Renal cortical epithelial cell (primary cell): ENCODE results near the gene TMEM183A. TPM values are rescaled to one million over a fixed set of nuclear protein-coding genes. Genes with fewer than 3 reads are reported as not detected.
"Not testable (repeated sequence)": the region's sequence is repeated elsewhere in the genome, so short reads cannot be mapped to it uniquely, and the experiment has no call there.

ENCODE experiments used
- DNase-seq: peaks from one replicate; pipeline ENCODE4 v3.0.0-alpha.2; 2011; ENCODE audit warnings: low read depth
- total RNA-seq: library from RNA; depleted of rRNA; stranded (reverse); fragments of >200 nt; gene quantifications from 2 replicates; pipeline ENCODE4 v1.2.3, GENCODE V29; 2014

Gene TMEM183A, protein sequence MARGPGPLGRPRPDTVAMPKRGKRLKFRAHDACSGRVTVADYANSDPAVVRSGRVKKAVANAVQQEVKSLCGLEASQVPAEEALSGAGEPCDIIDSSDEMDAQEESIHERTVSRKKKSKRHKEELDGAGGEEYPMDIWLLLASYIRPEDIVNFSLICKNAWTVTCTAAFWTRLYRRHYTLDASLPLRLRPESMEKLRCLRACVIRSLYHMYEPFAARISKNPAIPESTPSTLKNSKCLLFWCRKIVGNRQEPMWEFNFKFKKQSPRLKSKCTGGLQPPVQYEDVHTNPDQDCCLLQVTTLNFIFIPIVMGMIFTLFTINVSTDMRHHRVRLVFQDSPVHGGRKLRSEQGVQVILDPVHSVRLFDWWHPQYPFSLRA
- total RNA-seq = 77.8 and 136 TPM in 2 replicates

DNA sequence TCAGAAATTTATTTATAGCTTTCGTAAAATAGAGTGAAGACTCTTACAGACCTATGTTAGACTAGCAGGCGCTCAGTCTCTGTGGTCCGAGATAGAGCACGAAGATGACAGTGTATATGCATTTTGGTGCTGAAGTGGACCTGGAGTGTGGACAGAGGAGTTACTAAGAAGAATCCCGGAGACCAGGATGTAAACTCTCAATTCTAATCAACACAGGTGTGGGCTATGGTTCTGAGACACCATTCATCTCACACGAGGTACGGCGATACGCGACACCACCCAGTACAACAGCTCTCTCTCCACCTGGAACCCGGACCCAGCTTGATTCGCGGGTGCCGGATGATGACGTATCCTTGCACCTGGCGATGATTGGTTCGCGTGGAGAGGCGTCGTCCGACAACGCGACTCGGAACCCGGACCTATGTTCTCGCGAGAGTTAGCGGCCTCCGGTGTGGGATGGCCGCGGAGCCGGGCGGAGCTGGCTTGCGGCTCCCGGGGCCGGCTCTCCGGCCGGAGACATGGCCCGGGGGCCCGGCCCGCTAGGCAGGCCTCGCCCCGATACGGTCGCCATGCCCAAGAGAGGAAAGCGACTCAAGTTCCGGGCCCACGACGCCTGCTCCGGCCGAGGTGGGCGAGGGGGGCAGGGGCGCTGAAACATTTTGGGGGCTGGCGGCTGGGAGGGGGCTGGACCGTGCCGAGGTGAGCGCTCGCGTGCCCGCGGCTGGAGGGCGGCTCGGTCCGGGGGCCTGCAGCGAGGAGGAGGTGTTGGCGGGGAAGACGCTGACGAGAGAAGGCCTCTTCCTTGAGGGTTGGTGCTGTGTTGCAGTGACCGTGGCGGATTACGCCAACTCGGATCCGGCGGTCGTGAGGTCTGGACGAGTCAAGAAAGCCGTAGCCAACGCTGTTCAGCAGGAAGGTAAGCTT, at the start of gene TMEM183A:
Gene TMEM183A, plus strand, starts transcription at position 427 of the 924 bp plus-strand sequence. Its CDS starts 92 bp downstream, at position 519.
- peak; percentile 93 for DNase-seq

- peak; percentile 62 for DNase-seq
Measured at GRCh38 chr1:202957733-202958543, 49.2 kb upstream of the TMEM183A start, which contains the start of gene ADIPOR1. TSS of gene ADIPOR1 (minus strand) at chr1:202958312. CDS start at chr1:202951070, 7,242 bp downstream.

GRCh38 chr1:202958544-202959275, 48.5 kb upstream of the TMEM183A start:
- DNase-seq = no peak

- peak; percentile 77 for DNase-seq
Measured at GRCh38 chr1:202959276-202959620, 47.9 kb upstream of the TMEM183A start.

DNA sequence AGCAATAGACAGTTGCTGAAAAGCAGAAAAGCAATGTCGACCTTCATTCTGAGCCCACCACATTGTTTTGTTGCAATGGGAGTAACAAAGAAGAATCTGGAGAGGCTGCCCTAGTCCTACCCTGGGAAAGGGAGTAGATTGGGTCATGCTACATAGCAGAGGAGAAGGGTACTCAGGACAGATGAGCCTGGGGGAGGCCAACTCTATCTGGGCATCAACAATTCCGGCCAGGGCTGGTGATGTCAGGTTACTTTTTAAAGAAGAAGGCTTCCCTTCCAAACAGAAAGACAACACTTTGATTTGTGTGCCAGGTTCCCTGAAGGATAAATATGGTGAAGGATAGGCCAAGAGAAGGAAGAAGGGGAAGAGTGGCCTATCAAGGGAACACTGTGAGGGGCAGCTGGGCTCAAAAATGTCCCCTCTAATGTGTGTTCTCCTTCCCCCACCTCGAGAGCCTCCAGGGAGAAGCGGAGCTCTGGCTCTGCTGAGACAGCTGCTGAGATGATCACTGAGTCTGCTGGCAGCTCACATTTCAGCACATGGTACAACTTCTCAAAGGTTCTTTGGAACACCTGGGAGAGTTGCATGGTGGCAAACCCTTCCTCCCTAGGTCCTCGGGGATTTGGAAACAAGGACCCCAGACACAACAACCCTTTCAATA, 45.8 kb upstream of the TMEM183A start:
- DNase-seq = no peak

GRCh38 chr1:202964791-202965410, 42.3 kb upstream of the TMEM183A start:
- DNase-seq = no peak

DNA sequence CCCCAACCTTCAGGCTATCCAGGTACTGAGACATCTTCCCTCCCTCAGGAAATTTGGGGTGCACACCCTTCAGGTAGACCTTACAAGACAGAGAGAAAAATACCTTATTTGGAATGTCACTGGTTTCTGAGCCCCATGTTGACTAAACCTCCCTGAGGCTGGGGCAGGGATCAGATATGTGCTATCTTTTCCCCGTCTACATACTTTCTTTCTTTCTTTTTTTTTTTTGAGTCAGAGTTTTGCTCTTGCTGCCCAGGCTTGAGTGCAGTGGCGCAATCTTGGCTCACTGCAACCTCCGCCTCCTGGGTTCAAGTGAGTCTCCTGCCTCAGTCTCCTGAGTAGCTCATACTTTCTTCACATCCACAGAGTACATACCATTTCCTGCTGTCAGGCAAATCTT, 41.8 kb upstream of the TMEM183A start:
- DNase-seq = no peak

- DNase-seq = no peak
Measured at GRCh38 chr1:202966006-202966898, 40.9 kb upstream of the TMEM183A start.

DNA sequence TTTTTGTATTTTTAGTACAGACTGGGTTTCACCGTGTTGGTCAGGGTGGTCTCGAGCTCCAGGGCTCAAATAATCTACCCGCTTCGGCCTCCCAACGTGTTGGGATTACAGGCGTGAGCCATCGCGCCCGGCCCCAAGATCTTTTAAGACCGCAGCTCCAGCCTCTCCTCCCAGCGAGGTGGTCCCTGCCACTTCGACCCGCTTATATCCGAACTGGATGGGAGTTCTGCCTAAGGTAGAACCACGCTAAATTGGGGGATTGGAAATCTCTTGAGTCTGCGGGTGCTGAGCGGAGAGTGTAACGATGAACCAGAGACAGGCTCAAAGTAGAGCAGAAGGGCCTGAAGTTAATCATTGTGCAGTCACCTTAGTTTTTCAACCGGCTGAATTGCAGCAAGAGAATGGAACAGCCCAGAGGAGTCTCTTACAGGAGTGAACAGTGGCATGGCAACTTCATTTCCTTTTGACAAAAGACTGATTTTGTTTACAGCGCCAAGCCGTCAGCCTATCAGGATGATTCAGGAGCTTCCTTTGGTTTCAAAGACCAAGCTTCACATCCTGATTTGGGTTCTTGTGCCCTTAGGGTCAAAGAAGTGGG, 39.4 kb upstream of the TMEM183A start:
- DNase-seq = peak; percentile 57

- no peak for DNase-seq
Measured at GRCh38 chr1:202968351-202968750, 38.8 kb upstream of the TMEM183A start.

- DNase-seq = peak; percentile 63
Measured at GRCh38 chr1:202968895-202969295, 38.3 kb upstream of the TMEM183A start.

- no peak for DNase-seq
Measured at GRCh38 chr1:202972046-202972445, 35.1 kb upstream of the TMEM183A start.

- DNase-seq = no peak
Measured at GRCh38 chr1:202974856-202975255, 32.3 kb upstream of the TMEM183A start.

GRCh38 chr1:202976633-202977032, 30.5 kb upstream of the TMEM183A start:
- no peak for DNase-seq

GRCh38 chr1:202979459-202979858, 27.7 kb upstream of the TMEM183A start:
- DNase-seq = no peak

DNA sequence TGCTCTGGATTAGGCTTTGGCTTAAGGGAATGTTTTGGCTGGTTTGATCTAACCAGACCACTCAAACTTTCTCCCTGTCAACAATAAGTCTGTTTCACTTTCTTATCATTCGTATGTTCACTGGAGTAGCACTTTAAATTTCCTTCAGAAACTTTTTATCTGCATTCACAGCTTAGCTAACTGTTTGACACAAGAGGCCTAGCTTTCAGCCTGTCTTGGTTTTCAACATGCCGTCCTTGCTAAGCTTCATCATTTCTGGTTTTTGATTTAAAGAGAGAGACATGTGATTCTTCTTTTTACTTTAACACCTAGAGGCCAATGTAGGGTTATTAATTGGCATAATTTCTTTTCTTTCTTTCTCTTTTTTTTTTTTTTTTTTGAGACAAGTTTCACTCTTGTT, 25.2 kb upstream of the TMEM183A start:
- DNase-seq = no peak

GRCh38 chr1:202982715-202983430, 24.3 kb upstream of the TMEM183A start:
- DNase-seq = no peak

- not testable (repeated sequence) for DNase-seq
Measured at GRCh38 chr1:202986120-202986519, 21.1 kb upstream of the TMEM183A start.
